Effector memory CD4-positive, alpha-beta T cell (primary cell): ENCODE data around the gene THBD.

Experiments
- DNase-seq, 3 donors: peaks; one replicate each; pipeline ENCODE4 v3.0.0-alpha.2; 2020
- H3K27ac ChIP-seq: 2 replicates; pipeline ENCODE4 v1.7.0; 2013; ENCODE audit warnings: mild to moderate bottlenecking, low read length, moderate library complexity; ENCODE audit not compliant: insufficient read depth, poor library complexity, severe bottlenecking
- H3K27me3 ChIP-seq: replicated peaks from 2 replicates; pipeline ENCODE4 v1.7.0; 2013; ENCODE audit warnings: mild to moderate bottlenecking, low read length; ENCODE audit not compliant: insufficient read depth, control insufficient read depth, poor library complexity, severe bottlenecking
- H3K36me3 ChIP-seq: 2 replicates; pipeline ENCODE4 v1.7.0; 2013; ENCODE audit warnings: mild to moderate bottlenecking, low read length, moderate library complexity; ENCODE audit not compliant: control insufficient read depth, insufficient read depth
- H3K4me1 ChIP-seq: 2 replicates; pipeline ENCODE4 v1.7.0; 2013; ENCODE audit warnings: low read length, mild to moderate bottlenecking; ENCODE audit not compliant: control insufficient read depth, insufficient read depth, poor library complexity, severe bottlenecking
- H3K4me3 ChIP-seq: 2 replicates; pipeline ENCODE4 v1.7.0; 2013; ENCODE audit warnings: low read length, low read depth, mild to moderate bottlenecking; ENCODE audit not compliant: insufficient read depth, poor library complexity, severe bottlenecking
- H3K9me3 ChIP-seq: 2 replicates; pipeline ENCODE4 v1.7.0; 2013; ENCODE audit warnings: mild to moderate bottlenecking, low read length, moderate library complexity; ENCODE audit not compliant: control insufficient read depth

Gene THBD

DNA sequence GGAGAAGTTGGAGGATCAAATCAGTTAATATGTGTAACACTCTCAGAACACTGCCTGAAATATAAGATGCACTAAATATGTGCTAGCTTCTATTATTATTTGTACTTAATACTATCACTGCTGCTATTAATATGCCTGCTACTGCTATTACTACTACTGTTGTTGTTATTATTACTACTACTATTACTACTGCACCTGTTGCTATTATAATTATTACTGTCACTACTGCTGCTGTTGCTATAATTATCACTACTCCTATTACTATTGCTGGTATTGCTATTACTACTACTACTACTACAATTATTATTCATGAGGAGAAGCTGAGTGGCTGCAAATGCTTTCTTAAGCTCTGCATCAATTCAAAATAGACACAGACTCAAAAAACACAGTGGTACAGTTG is 31.0 kb downstream of the THBD start:
- Histone ChIP-seq H3K36me3 (no peaks in the 10 kb centered on the region), H3K9me3 (no peaks in the 10 kb centered on the region), H3K27me3 (no peaks in the 10 kb centered on the region), H3K4me1 (no peaks in the 10 kb centered on the region), H3K27ac (no peak overlapping the region), H3K4me3 (no peak overlapping the region)
- DNase-seq: no peak

GRCh38 chr20:23017516-23017915 is 32.0 kb downstream of the THBD start:
- H3K4me3 ChIP-seq: no peak overlapping the region
- no peaks in the 10 kb centered on the region for H3K9me3 ChIP-seq
- no peaks in the 10 kb centered on the region for H3K36me3 ChIP-seq
- no peaks in the 10 kb centered on the region for H3K4me1 ChIP-seq
- no peaks in the 10 kb centered on the region for H3K27me3 ChIP-seq
- no peak overlapping the region for H3K27ac ChIP-seq
- no peak for DNase-seq

- no peaks in the 10 kb centered on the region for H3K27me3 ChIP-seq
- H3K9me3 ChIP-seq: no peaks in the 10 kb centered on the region
- no peak overlapping the region for H3K27ac ChIP-seq
- H3K4me1 ChIP-seq: no peaks in the 10 kb centered on the region
- no peak for DNase-seq
- H3K36me3 ChIP-seq: no peaks in the 10 kb centered on the region
- H3K4me3 ChIP-seq: no peak overlapping the region
Measured at GRCh38 chr20:23013429-23013828, 36.0 kb downstream of the THBD start.

DNA sequence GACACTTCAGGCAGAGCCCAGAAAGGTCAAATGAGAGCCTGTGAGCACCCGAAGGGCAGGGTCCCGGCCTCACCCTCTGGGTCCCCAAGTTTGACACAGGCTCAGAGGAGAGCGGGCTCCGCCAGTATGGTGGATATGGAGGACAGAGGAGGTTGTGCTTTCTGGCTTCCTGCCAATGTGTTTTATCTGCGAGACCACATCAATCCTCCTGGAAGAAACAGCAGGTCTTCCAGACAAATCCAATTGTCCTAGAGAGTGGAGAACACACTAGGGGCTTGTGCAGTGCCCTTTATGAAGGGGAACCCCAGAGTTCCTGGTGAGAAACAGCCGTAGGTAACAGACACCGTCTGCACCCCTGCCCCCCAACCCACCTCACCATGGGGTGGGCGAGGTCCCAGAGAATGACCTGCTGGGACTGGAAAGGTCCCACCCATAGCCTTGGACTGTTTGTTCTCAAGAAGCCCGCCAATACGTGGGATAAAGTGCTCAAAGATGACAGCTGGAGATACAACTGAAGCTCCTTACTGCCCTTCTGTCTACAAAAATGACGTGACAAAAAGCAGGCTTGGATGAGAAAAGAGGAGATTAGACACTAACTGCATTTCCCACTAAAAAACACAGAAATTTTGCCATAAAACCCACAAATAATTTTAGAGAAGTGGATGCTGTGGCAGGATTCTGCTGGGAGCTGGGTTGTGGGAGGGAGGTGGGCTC is 38.3 kb downstream of the THBD start:
- no peaks in the 10 kb centered on the region for H3K4me1 ChIP-seq
- no peak overlapping the region for H3K4me3 ChIP-seq
- no peaks in the 10 kb centered on the region for H3K36me3 ChIP-seq
- DNase-seq: no peak
- no peak overlapping the region for H3K27ac ChIP-seq
- H3K9me3 ChIP-seq: no peaks in the 10 kb centered on the region
- H3K27me3 ChIP-seq: no peaks in the 10 kb centered on the region

DNA sequence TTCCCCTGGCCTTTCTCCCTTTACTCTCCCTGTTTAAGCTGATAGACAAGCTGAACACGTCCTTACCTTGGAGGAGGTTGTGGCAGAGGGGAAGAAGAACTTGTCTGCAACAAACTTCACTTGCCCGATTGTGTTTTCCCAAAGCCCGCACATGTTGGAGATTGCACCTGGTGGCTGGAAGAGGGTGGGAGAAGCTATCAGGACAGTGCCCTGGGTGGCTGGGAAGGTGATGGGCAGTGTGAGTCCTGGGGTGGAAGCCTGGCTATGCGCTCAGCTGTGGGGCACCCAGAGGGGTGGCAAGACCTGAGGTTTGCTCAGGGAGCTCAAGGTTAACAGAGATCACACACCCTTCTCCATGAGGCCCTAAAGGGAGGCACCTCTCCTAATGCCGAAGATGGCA is 39.4 kb downstream of the THBD start:
- no peak for DNase-seq
- Histone ChIP-seq H3K9me3 (no peaks in the 10 kb centered on the region), H3K27me3 (no peaks in the 10 kb centered on the region), H3K36me3 (no peaks in the 10 kb centered on the region), H3K4me3 (no peak overlapping the region), H3K4me1 (no peaks in the 10 kb centered on the region), H3K27ac (no peak overlapping the region)

DNA sequence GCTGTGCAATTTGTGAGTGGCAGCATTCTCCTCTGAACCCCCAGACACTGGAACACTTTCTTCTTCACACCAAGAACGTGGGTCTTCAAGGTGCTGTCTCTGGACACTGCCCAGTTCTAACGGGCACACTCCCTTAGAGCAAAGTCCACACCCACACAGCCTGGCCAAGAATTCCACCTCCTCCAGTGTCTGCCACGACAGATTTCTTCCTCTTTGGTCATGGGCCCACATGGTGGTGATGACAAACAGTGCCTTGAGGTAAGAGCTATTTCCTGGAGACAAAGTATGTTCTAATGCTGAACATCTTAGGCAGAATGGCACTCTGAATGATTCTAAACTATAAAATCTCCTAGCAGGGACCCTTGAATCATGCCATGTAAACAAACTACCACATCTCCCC is 39.8 kb downstream of the THBD start:
- DNase-seq: no peak
- Histone ChIP-seq H3K27me3 (no peaks in the 10 kb centered on the region), H3K27ac (no peak overlapping the region), H3K4me3 (no peak overlapping the region), H3K36me3 (no peaks in the 10 kb centered on the region), H3K4me1 (no peaks in the 10 kb centered on the region), H3K9me3 (no peaks in the 10 kb centered on the region)

DNA sequence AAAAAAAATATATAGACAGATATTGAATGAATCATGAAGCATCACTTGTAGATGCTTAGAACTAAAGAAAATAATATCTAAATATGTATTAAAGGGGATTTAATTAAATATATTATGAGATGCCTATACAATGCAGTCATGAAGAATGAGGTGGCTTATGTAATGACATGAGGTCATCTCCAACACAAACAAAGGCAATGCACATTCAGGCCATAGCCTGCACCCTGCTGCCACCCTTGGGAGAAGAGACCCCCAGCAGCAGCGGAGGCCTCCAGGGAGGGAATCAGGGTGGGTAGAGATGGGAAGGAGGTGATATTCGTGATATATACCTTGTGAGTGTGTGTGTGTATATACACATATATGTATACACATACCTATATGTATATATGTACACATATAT is 40.8 kb downstream of the THBD start:
- no peak for DNase-seq
- Histone ChIP-seq H3K36me3 (no peaks in the 10 kb centered on the region), H3K9me3 (no peaks in the 10 kb centered on the region), H3K27ac (no peak overlapping the region), H3K4me3 (no peak overlapping the region), H3K4me1 (no peaks in the 10 kb centered on the region), H3K27me3 (no peaks in the 10 kb centered on the region)

GRCh38 chr20:23007886-23008655 is 41.4 kb downstream of the THBD start:
- no peak for DNase-seq
- H3K27me3 ChIP-seq: no peaks in the 10 kb centered on the region
- no peaks in the 10 kb centered on the region for H3K4me1 ChIP-seq
- no peak overlapping the region for H3K27ac ChIP-seq
- H3K4me3 ChIP-seq: no peak overlapping the region
- no peaks in the 10 kb centered on the region for H3K9me3 ChIP-seq
- H3K36me3 ChIP-seq: no peaks in the 10 kb centered on the region

DNA sequence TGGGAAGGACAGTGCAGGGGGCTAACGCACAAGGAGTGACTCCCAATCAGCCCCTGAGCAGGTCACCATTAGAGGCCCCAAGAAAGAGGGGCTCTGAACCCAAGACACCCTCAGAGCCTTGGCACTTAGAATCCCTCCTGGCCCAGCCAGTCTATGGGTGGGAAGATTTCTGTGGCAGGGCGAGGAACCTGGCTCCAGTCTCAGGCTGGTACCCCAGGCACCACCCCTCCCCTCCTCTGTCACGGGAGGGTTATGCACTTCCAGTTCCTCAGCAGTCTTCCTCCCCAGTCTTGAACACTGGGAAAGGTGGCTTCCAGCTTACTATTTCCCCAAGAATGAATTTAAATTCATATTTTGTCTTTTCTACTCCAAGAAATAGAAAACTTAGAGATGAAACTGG is 42.0 kb downstream of the THBD start:
- H3K9me3 ChIP-seq: no peaks in the 10 kb centered on the region
- H3K27ac ChIP-seq: no peak overlapping the region
- no peak overlapping the region for H3K4me3 ChIP-seq
- no peaks in the 10 kb centered on the region for H3K27me3 ChIP-seq
- no peaks in the 10 kb centered on the region for H3K36me3 ChIP-seq
- no peaks in the 10 kb centered on the region for H3K4me1 ChIP-seq
- DNase-seq: no peak

DNA sequence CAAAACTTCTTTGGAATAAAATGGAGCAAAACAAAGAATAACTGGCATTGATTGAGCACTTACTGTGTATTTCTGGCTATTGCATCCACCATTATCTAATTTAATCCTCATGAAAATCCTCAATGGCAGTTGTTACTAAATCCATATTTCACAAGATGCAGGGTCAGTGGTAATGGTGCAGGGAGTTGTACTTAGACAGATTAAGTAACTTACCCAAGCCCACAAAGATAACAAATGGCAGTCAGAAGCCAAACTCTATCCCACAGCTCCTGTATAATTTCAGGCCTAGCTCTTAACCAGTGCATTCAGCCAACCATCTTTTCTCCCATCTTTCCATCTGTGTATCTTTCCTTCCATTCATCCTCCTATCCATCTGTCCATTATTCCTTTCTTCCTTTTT is 43.7 kb downstream of the THBD start:
- no peak overlapping the region for H3K27ac ChIP-seq
- no peaks in the 10 kb centered on the region for H3K4me1 ChIP-seq
- no peak for DNase-seq
- no peaks in the 10 kb centered on the region for H3K36me3 ChIP-seq
- no peaks in the 10 kb centered on the region for H3K9me3 ChIP-seq
- no peak overlapping the region for H3K4me3 ChIP-seq
- H3K27me3 ChIP-seq: no peaks in the 10 kb centered on the region
